ENCODE results near the gene CYTH1. TPM values are rescaled to one million over a fixed set of nuclear protein-coding genes. Genes with fewer than 3 reads are reported as not detected.
A peak's percentile ranks its signal among the peaks of the same experiment; 100 is the strongest.

Gene CYTH1
- total RNA-seq, 1 experiment from 2014 or later = 20.0 TPM

- H3K27ac Mint-ChIP-seq = no peak overlapping the region
- TF ChIP-seq TEAD4 (CRISPR knock-in tag; IDR thresholded peaks at IDR 0.05) (no peak), ZNF263 (CRISPR knock-in tag; IDR thresholded peaks at IDR 0.05; ENCODE audit: low read depth) (no peak), RORB (CRISPR knock-in tag; IDR thresholded peaks at IDR 0.05) (no peak), E2F4 (CRISPR knock-in tag; IDR thresholded peaks at IDR 0.05; ENCODE audit: borderline replicate concordance, low read depth) (no peak), ATF1 (CRISPR knock-in tag; IDR thresholded peaks at IDR 0.05) (no peak), NR2C2 (CRISPR knock-in tag; IDR thresholded peaks at IDR 0.05) (no peak), PRRX2 (CRISPR knock-in tag; IDR thresholded peaks at IDR 0.05) (no peak), FOXJ3 (CRISPR knock-in tag; IDR thresholded peaks at IDR 0.05; ENCODE audit: borderline replicate concordance) (no peak), CREM (CRISPR knock-in tag; IDR thresholded peaks at IDR 0.05) (no peak), ZNF121 (CRISPR knock-in tag; IDR thresholded peaks at IDR 0.05) (no peak), SMAD4 (CRISPR knock-in tag; IDR thresholded peaks at IDR 0.05) (no peak), PRDM15 (CRISPR knock-in tag; IDR thresholded peaks at IDR 0.05) (no peak), GRHL2 (CRISPR knock-in tag; IDR thresholded peaks at IDR 0.05; ENCODE audit: insufficient replicate concordance, severe bottlenecking) (no peak), ZNF396 (CRISPR knock-in tag; IDR thresholded peaks at IDR 0.05; ENCODE audit: borderline replicate concordance) (no peak), GTF2I (CRISPR knock-in tag; conservative IDR thresholded peaks at IDR 0.05) (no peak), JUN (CRISPR knock-in tag; IDR thresholded peaks at IDR 0.05) (no peak)
- TF ChIP-seq, protein P1, sequence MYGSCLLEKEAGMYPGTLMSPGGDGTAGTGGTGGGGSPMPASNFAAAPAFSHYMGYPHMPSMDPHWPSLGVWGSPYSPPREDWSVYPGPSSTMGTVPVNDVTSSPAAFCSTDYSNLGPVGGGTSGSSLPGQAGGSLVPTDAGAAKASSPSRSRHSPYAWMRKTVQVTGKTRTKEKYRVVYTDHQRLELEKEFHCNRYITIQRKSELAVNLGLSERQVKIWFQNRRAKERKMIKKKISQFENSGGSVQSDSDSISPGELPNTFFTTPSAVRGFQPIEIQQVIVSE (CRISPR knock-in tag; IDR thresholded peaks at IDR 0.05; ENCODE audit: borderline replicate concordance) = no peak
- CTCF ChIA-PET = interaction anchor here (0.7 kb wide), 1 partner anchor 107 kb away, joined by 3 read pairs; no protein-coding TSS in a partner anchor
- H3K36me3 Mint-ChIP-seq = peaks cover 86% of the 10 kb centered on the region
- H3K27me3 Mint-ChIP-seq (ENCODE audit: low read depth) = no peaks in the 10 kb centered on the region
- DNase-seq (ENCODE audit: low spot score) (no peak), ATAC-seq (no peak)
- no peaks in the 10 kb centered on the region for H3K4me1 Mint-ChIP-seq
- H3K4me3 Mint-ChIP-seq = no peak overlapping the region
- no peaks in the 10 kb centered on the region for H3K9me3 Mint-ChIP-seq
- POLR2A ChIA-PET = no interaction called here
These were observed 33.6 kb upstream of the CYTH1 start for GRCh38 chr17:78815696-78816095.

DNA sequence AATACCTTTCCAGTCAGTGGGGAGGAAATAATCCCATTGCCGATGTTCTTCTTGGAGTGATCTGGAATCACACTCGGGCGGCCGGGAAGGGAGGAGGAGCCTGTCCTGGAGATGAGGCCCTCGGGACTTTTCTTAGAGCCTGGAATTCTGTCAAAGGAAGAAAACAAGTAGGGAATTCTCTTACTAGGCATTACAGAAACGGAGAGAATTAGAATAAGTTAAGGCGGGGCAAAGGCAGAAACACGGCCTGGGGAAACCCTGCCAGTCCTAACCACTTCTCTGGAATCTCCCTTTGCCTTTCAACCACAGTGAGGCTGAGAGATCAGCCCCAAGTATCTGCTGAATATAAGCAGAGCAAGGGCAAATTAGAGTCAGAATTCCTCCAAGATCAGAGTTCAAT, 30.8 kb upstream of the CYTH1 start:
- peaks cover 87% of the 10 kb centered on the region for H3K36me3 Mint-ChIP-seq
- TF ChIP-seq CREM (CRISPR knock-in tag; IDR thresholded peaks at IDR 0.05) = no peak
- TF ChIP-seq, protein P2, sequence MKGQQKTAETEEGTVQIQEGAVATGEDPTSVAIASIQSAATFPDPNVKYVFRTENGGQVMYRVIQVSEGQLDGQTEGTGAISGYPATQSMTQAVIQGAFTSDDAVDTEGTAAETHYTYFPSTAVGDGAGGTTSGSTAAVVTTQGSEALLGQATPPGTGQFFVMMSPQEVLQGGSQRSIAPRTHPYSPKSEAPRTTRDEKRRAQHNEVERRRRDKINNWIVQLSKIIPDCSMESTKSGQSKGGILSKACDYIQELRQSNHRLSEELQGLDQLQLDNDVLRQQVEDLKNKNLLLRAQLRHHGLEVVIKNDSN (CRISPR knock-in tag; IDR thresholded peaks at IDR 0.05) = no peak
- no peak overlapping the region for H3K27ac Mint-ChIP-seq

GRCh38 chr17:78808163-78808562, 26.1 kb upstream of the CYTH1 start:
- no peak overlapping the region for H3K4me3 Mint-ChIP-seq
- DNase-seq (ENCODE audit: low spot score) (no peak), ATAC-seq (no peak)
- H3K27ac Mint-ChIP-seq = no peak overlapping the region
- H3K4me1 Mint-ChIP-seq = no peaks in the 10 kb centered on the region
- no peaks in the 10 kb centered on the region for H3K9me3 Mint-ChIP-seq
- TF ChIP-seq ZNF121 (CRISPR knock-in tag; IDR thresholded peaks at IDR 0.05) (peak; percentile 76; the same call in 1 of the 2 replicates), ZNF138 (CRISPR knock-in tag; conservative IDR thresholded peaks at IDR 0.05) (no peak)
- H3K27me3 Mint-ChIP-seq (ENCODE audit: low read depth) = no peaks in the 10 kb centered on the region
- POLR2A ChIA-PET = no interaction called here
- CTCF ChIA-PET = no interaction called here
- peaks cover 86% of the 10 kb centered on the region for H3K36me3 Mint-ChIP-seq

More for the DNA sequence above, 30.8 kb upstream of the CYTH1 start:
- ChIA-PET CTCF (no interaction called here), POLR2A (no interaction called here)
- no peaks in the 10 kb centered on the region for H3K9me3 Mint-ChIP-seq
- H3K4me3 Mint-ChIP-seq = no peak overlapping the region
- no peaks in the 10 kb centered on the region for H3K27me3 Mint-ChIP-seq (ENCODE audit: low read depth)
- H3K4me1 Mint-ChIP-seq = no peaks in the 10 kb centered on the region
- DNase-seq (ENCODE audit: low spot score) (no peak), ATAC-seq (no peak)

Data from WTC11 (cell line).